Measurements from ENCODE around the gene SPATS2.
"Not testable (repeated sequence)": the region's sequence is repeated elsewhere in the genome, so short reads cannot be mapped to it uniquely, and the experiment has no call there.

The SPATS2 gene

GRCh38 chr12:49524660-49525324, 157.5 kb downstream of the SPATS2 start:
- no peak for DNase-seq (ENCODE audit: low spot score)
- in situ Hi-C loops (cut with MboI; ENCODE audit: low sequenced_read_pairs, unreplicated experiment), result no loop called here
- TF ChIP-seq CTCF (IDR thresholded peaks at IDR 0.05; ENCODE audit: borderline replicate concordance, control extremely low read depth, extremely low read depth, insufficient read depth, missing control alignments), result no peak

GRCh38 chr12:49525942-49526341, 158.7 kb downstream of the SPATS2 start:
- TF ChIP-seq CTCF (IDR thresholded peaks at IDR 0.05; ENCODE audit: borderline replicate concordance, control extremely low read depth, extremely low read depth, insufficient read depth, missing control alignments), result no peak
- no peak for DNase-seq (ENCODE audit: low spot score)
- in situ Hi-C loops (cut with MboI; ENCODE audit: low sequenced_read_pairs, unreplicated experiment), result no loop called here

GRCh38 chr12:49527361-49528130, 160.3 kb downstream of the SPATS2 start:
- TF ChIP-seq CTCF (IDR thresholded peaks at IDR 0.05; ENCODE audit: borderline replicate concordance, control extremely low read depth, extremely low read depth, insufficient read depth, missing control alignments), result no peak
- no peak for DNase-seq (ENCODE audit: low spot score)
- in situ Hi-C loops (cut with MboI; ENCODE audit: low sequenced_read_pairs, unreplicated experiment), result no loop called here

GRCh38 chr12:49529414-49529813, 162.2 kb downstream of the SPATS2 start:
- in situ Hi-C loops (cut with MboI; ENCODE audit: low sequenced_read_pairs, unreplicated experiment), result no loop called here
- peak; percentile 32 for DNase-seq (ENCODE audit: low spot score)
- TF ChIP-seq CTCF (IDR thresholded peaks at IDR 0.05; ENCODE audit: borderline replicate concordance, control extremely low read depth, extremely low read depth, insufficient read depth, missing control alignments), result no peak

GRCh38 chr12:49531745-49532144, 164.5 kb downstream of the SPATS2 start:
- TF ChIP-seq CTCF (IDR thresholded peaks at IDR 0.05; ENCODE audit: borderline replicate concordance, control extremely low read depth, extremely low read depth, insufficient read depth, missing control alignments), result no peak
- no peak for DNase-seq (ENCODE audit: low spot score)
- in situ Hi-C loops (cut with MboI; ENCODE audit: low sequenced_read_pairs, unreplicated experiment), result no loop called here

- no peak for TF ChIP-seq CTCF (IDR thresholded peaks at IDR 0.05; ENCODE audit: borderline replicate concordance, control extremely low read depth, extremely low read depth, insufficient read depth, missing control alignments)
- in situ Hi-C loops (cut with MboI; ENCODE audit: low sequenced_read_pairs, unreplicated experiment), result no loop called here
- DNase-seq (ENCODE audit: low spot score), result no peak
These were observed 166.1 kb downstream of the SPATS2 start for GRCh38 chr12:49533331-49533730.

- in situ Hi-C loops (cut with MboI; ENCODE audit: low sequenced_read_pairs, unreplicated experiment); DNase-seq (ENCODE audit: low spot score): not testable (repeated sequence)
These were observed 166.9 kb downstream of the SPATS2 start for GRCh38 chr12:49534122-49534521.
